Activated T-cell treated with anti-CD3 and anti-CD28 coated beads for 24 hours (primary cell): ENCODE measurements around the gene PNISR.
A peak's percentile ranks its signal among the peaks of the same experiment; 100 is the strongest.
"Not testable (repeated sequence)": the region's sequence is repeated elsewhere in the genome, so short reads cannot be mapped to it uniquely, and the experiment has no call there.

Experiments
- DNase-seq: peaks from one replicate; pipeline ENCODE4 v3.0.0-alpha.2; 2020; ENCODE audit warnings: low read depth

PNISR gene, protein sequence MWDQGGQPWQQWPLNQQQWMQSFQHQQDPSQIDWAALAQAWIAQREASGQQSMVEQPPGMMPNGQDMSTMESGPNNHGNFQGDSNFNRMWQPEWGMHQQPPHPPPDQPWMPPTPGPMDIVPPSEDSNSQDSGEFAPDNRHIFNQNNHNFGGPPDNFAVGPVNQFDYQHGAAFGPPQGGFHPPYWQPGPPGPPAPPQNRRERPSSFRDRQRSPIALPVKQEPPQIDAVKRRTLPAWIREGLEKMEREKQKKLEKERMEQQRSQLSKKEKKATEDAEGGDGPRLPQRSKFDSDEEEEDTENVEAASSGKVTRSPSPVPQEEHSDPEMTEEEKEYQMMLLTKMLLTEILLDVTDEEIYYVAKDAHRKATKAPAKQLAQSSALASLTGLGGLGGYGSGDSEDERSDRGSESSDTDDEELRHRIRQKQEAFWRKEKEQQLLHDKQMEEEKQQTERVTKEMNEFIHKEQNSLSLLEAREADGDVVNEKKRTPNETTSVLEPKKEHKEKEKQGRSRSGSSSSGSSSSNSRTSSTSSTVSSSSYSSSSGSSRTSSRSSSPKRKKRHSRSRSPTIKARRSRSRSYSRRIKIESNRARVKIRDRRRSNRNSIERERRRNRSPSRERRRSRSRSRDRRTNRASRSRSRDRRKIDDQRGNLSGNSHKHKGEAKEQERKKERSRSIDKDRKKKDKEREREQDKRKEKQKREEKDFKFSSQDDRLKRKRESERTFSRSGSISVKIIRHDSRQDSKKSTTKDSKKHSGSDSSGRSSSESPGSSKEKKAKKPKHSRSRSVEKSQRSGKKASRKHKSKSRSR

DNA sequence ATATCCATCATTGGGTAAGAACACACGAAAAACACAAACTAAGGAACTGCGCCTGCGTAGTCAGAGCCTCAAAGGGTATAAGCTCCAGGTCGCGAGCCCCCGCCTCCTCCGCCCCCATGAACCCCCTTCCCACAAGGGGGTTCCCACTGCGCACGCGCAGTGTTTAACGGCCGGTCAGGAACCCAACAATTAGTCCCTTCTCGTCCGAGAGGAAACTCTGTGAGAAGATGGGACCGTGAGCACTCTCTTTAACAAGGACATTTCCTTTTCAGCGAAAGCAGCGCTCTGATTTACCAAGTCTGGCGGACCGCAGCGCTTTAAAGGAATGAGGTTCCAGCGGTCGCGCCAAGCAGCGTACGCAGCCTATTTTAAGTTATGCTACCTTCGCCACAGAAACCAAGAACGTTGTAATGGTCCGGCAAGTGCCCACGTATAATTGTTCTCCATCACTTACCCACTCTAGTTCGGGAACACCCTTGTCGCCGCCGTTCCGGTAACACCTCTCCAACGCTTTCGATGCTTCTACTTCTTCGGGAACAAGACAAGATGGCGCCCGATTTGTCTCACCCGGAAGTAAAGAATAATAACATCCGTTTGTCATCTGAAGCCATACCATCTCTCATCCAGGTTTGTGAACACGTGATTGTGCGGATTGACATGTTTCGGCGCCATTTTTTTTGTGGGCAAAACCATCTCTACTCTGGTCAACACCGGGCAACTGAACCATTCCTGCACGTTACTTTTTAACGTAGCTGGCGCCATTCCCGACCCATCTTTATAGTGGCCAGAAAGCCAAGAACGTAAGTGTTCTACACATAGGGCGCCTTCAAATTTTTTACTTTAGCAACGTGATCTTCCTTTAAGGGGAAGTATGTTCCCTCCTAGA, at the start of gene PNISR:
TSS of gene PNISR (minus strand) at position 548 of the 886 bp plus-strand sequence. CDS start 10,649 bp downstream, outside the sequence.
- peak; percentile 86 for DNase-seq

GRCh38 chr6:99473730-99474129, 48.6 kb upstream of the PNISR start:
- no peak for DNase-seq

GRCh38 chr6:99471638-99472037, 46.5 kb upstream of the PNISR start:
- no peak for DNase-seq

DNA sequence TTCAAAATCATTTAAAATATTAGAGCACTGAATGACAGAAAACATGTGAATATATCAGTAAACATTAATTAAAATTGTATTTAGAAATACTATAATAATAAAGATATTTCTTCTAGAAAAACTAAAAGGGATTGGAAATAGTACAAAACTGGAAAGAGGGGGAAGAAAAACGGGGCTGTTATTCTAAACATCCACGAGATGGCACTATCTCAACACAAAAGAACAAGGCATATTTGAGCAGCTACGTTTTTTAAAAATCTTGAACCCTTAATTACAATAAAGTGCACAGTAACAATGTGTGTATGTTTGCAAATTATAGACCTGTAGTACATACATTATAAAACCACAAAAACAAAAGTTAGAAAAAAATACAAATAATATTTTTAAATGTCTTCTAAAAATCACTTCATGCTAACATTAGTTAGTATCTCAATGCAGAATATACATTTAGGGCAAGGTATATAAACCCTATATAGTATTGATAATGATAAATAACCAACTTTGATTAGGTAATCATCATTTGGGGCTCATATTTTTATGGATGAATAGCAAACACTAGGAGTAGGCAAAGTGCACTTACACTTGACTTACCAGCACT, 42.5 kb upstream of the PNISR start:
- DNase-seq = no peak

GRCh38 chr6:99459133-99459532, 34.0 kb upstream of the PNISR start:
- DNase-seq = not testable (repeated sequence)

DNA sequence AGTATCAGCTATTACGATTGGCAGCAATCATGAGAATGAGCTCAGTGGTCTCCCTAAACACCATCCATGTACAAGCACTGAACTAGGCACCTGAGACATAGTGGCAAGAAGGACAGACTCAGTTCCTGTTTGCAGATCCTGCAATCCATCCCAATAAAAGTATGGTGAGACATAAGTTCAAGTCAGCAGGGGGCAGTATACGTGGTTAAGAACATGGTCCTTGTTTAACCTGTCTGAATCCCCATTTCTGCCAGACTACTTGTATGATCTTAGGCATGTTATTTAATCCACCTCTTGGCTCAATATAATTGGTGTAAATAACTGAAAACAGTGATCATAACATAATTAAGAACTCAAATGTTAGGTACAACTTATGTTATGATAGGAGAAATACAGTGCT, 33.2 kb upstream of the PNISR start:
- DNase-seq = no peak

DNA sequence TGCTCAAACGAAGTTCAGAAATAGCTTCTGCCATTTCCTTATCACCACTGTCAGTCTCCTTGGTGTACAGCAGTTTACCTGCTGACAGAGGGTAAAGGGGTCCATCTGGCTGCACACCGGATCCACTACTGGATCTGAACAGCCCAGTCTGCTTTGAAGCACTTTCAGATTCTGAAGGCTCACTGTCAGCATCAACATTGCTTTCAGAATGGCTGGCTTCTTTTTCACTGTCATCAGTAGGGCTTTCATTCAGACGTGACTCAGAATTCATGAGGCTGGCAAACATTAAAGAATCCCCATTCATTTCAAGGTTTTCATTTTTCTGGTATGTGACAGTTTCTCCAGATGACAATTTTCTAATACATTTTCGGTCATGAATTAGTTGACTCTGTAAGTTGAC, 21.0 kb upstream of the PNISR start:
- no peak for DNase-seq

DNA sequence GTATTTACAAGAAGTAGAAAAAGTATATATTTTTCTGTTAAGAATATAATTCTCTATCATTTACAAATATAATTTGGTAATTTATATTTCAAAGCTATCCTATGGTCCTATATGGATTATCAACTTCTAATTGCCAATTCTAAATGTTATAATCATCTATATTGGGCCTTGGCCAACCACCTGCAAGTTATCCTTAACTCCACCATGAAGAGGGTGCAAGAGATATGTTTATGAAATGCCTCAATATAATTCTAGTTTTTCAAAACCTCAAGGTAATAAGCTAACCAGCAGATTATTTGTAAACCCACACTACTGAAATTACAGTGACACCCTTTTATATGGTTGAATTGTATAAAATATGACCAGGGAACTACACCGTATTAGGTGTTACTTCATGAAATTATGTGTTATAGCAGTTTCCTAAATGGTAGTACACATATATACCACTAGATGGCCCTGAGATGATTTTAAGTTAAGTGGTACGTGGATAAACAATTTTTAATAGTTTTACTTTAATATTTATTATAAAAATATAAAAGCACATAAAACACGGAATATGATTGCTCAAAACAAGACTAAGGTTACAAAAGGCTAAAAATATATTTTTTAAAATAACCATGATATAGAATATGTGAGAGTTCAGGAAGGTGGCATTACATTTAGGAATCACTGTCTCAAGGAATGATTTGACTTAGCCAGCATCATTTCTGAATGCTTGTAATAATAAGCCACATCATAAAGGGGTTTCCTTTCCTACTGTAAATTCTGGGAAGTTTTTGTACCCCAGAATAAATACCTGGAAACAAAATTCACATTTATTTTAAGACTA, 9.8 kb upstream of the PNISR start:
- no peak for DNase-seq

- no peak for DNase-seq
Observed at GRCh38 chr6:99432877-99433276, 7.8 kb upstream of the PNISR start.

DNA sequence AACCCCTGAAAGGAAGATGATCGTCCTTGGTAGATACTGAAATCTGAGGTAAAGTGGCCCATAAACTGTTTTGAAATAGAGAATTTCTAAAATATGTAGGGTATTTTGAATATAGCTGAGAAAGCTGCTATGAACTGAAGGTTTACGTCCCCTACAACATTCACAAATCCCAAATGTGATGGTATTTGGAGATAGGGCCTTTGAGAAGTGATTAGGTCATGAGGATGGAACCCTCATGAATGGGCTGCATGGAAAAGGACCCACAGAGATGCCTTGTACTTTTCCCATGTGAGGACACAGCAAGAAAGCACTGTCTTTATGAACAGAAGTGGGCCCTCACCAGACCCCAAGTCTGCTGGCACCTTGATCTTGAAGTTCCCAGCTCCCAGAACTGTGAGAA, 6.8 kb upstream of the PNISR start:
- no peak for DNase-seq

- DNase-seq = no peak
Observed at GRCh38 chr6:99427988-99428387, 2.9 kb upstream of the PNISR start.

- DNase-seq = no peak
Observed at GRCh38 chr6:99426451-99426757, 1.3 kb upstream of the PNISR start.

GRCh38 chr6:99425647-99426450, 741 bp upstream of the PNISR start:
- peak; percentile 60 for DNase-seq

DNA sequence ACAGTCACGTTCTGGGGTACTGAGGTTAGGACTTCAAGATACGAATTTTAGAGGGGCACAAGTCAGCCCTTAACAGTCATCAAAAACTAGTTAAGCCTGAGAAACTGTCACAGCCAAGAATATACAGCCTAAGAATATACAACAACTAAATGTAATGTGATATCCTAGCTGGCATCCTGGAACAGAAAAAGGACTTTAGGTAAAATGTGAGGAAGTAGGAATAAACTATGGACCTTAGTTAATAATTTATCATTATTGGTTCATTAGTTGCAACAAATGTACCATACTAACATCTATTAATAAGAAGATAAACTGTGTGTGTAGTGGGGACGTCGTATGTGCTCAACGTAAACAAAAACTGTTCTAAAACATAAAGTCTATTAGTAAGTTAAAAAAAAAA, 1.1 kb downstream of the PNISR start:
- DNase-seq = no peak

- no peak for DNase-seq
Observed at GRCh38 chr6:99422912-99423311, 2.2 kb downstream of the PNISR start.

GRCh38 chr6:99416892-99417767, 8.0 kb downstream of the PNISR start:
- no peak for DNase-seq

- DNase-seq = no peak
Observed at GRCh38 chr6:99416226-99416625, 8.9 kb downstream of the PNISR start.

DNA sequence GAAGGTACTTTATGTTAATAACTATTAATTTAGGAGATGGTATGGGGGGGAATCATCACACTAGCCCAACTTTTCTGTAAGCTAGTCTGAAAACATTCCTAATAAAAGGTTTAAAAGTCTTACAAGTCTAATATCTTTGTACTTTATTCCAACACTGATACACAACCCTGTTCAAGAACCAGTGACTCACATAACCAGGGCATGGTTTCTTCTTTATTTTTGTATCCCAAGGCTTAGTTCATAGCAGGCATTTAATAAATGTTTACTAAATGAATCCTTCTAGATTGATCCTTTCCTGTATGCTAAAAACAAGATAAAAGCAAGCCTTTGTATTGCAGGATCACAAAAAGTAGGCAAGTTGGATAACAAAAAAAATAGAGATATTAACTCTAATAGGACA, 9.7 kb downstream of the PNISR start:
- no peak for DNase-seq

DNA sequence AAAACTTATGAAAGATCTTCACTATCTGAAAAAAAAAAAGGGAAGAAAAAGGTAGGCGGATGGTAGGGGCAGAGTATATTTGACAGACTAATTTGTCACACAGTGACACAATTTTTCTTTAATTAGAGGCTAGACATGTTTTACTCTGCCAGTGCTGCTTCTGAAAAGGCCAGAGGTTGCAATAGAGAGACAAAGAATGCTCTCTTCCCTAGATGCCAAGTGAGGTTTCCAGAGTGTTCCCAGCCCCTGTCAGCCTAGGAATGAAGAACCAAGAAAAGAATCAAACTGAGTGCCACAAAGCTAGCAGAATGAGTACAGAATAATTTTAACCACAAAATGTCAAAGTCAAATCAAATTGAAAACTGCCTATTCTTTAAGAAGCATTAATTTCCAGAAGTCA, 13.0 kb downstream of the PNISR start:
- DNase-seq = no peak
